Liver (tissue), 9 donors: ENCODE data around the gene MAP6. TPM values are rescaled to one million over a fixed set of nuclear protein-coding genes. Genes with fewer than 3 reads are reported as not detected.

Experiments
- DNase-seq: peaks from one replicate; pipeline ENCODE4 v3.0.0-alpha.2; 2017; ENCODE audit warnings: low spot score
- H3K27ac ChIP-seq, 2 donors: one replicate each; pipeline ENCODE4 v1.7.0; 2013; ENCODE audit warnings: inconsistent platforms in 2 of 2, low read length in 2 of 2, control low read depth in 1 of 2, low read depth in 1 of 2, mild to moderate bottlenecking in 1 of 2
- H3K27me3 ChIP-seq, 4 donors: one replicate each; pipeline versions ENCODE4 v1.6.1 to v1.7.0; 2013; ENCODE audit warnings: low read length in 3 of 4, inconsistent platforms in 1 of 4, mild to moderate bottlenecking in 1 of 4, moderate library complexity in 1 of 4; ENCODE audit not compliant: control insufficient read depth in 4 of 4, insufficient read depth in 4 of 4
- H3K36me3 ChIP-seq, 4 donors: one replicate each; pipeline versions ENCODE4 v1.6.1 to v1.7.0; 2013; ENCODE audit warnings: low read length in 3 of 4, mild to moderate bottlenecking in 3 of 4, low read depth in 1 of 4, moderate library complexity in 1 of 4; ENCODE audit not compliant: control insufficient read depth in 4 of 4, insufficient read depth in 3 of 4
- H3K4me1 ChIP-seq, 4 donors: one replicate each; pipeline versions ENCODE4 v1.6.1 to v1.7.0; 2013; ENCODE audit warnings: low read length in 3 of 4, mild to moderate bottlenecking in 3 of 4, moderate library complexity in 1 of 4; ENCODE audit not compliant: control insufficient read depth in 4 of 4, insufficient read depth in 4 of 4
- H3K4me3 ChIP-seq, 3 donors: one replicate each; pipeline versions ENCODE4 v1.6.1 to v1.7.0; 2013; ENCODE audit warnings: low read length in 3 of 3, control low read depth in 1 of 3, low read depth in 1 of 3, mild to moderate bottlenecking in 1 of 3
- H3K9ac ChIP-seq, 2 donors: one replicate each; pipeline ENCODE4 v1.7.0; 2013; ENCODE audit warnings: low read length in 2 of 2, mild to moderate bottlenecking in 2 of 2, moderate library complexity in 2 of 2, control low read depth in 1 of 2, low read depth in 1 of 2
- H3K9me3 ChIP-seq, 4 donors: one replicate each; pipeline versions ENCODE4 v1.6.1 to v1.7.0; 2013; ENCODE audit warnings: low read length in 3 of 4; ENCODE audit not compliant: control insufficient read depth in 4 of 4
- EGR1 ChIP-seq, 2 donors: IDR thresholded peaks; 2 replicates each; pipeline ENCODE4 v1.6.1; 2016 to 2018; ENCODE audit warnings: antibody characterized with exemption in 2 of 2, low read depth in 2 of 2
- FOXA1 ChIP-seq: IDR thresholded peaks from 2 replicates; pipeline ENCODE4 v1.6.1; 2016; ENCODE audit warnings: antibody characterized with exemption
- FOXA2 ChIP-seq: IDR thresholded peaks from 2 replicates; pipeline ENCODE4 v1.6.1; 2016; ENCODE audit warnings: antibody characterized with exemption
- GABPA ChIP-seq, 2 donors: IDR thresholded peaks in 1 of 2; conservative IDR thresholded peaks in 1 of 2; 2 replicates each; pipeline ENCODE4 v1.6.1; 2016; ENCODE audit warnings: antibody characterized with exemption in 2 of 2, mild to moderate bottlenecking in 1 of 2, moderate library complexity in 1 of 2
- HNF4A ChIP-seq, 2 donors: conservative IDR thresholded peaks; 2 replicates each; pipeline ENCODE4 v1.6.1; 2016; ENCODE audit warnings: antibody characterized with exemption in 2 of 2, mild to moderate bottlenecking in 2 of 2
- HNF4G ChIP-seq: IDR thresholded peaks from 2 replicates; pipeline ENCODE4 v1.6.1; 2016; ENCODE audit warnings: antibody characterized with exemption
- JUND ChIP-seq, 2 donors: IDR thresholded peaks; 2 replicates each; pipeline ENCODE4 v1.6.1; 2016; ENCODE audit warnings: antibody characterized with exemption in 2 of 2
- NR2F2 ChIP-seq: IDR thresholded peaks from 2 replicates; pipeline ENCODE4 v1.6.1; 2016; ENCODE audit warnings: antibody characterized with exemption
- RAD21 ChIP-seq, 2 donors: IDR thresholded peaks; 2 replicates each; pipeline ENCODE4 v1.6.1; 2016; ENCODE audit warnings: antibody characterized with exemption in 2 of 2, mild to moderate bottlenecking in 2 of 2
- RXRA ChIP-seq, 2 donors: IDR thresholded peaks; 2 replicates each; pipeline ENCODE4 v1.6.1; 2017 to 2018; ENCODE audit warnings: antibody characterized with exemption in 2 of 2, mild to moderate bottlenecking in 1 of 2
- SP1 ChIP-seq: IDR thresholded peaks from 2 replicates; pipeline ENCODE4 v1.6.1; 2018; ENCODE audit warnings: antibody characterized with exemption, mild to moderate bottlenecking
- TAF1 ChIP-seq: conservative IDR thresholded peaks from 2 replicates; pipeline ENCODE4 v1.6.1; 2016; ENCODE audit warnings: antibody characterized with exemption, mild to moderate bottlenecking
- YY1 ChIP-seq: IDR thresholded peaks from 2 replicates; pipeline ENCODE4 v1.6.1; 2016; ENCODE audit warnings: antibody characterized with exemption, mild to moderate bottlenecking
- WGBS: extraction: QIAGEN DNeasy Blood & Tissue Kit; methylation state at CpG from one replicate; pipeline ENCODE4 v1.1.7; 2013; 5-methylcytosine and 5-hydroxymethylcytosine counted together
- polyA plus RNA-seq, 2 donors: library from polyadenylated mRNA; stranded (reverse) in 1 of 2; unstranded in 1 of 2; fragments of 200-250 nt in 1 of 2; fragments of >200 nt in 1 of 2; fragmentation: Nextera tagmentation in 1 of 2; extraction: Ambion mirVana in 1 of 2; gene quantifications; one replicate each; pipeline versions ENCODE4 v1.2.1 to v1.2.3, GENCODE V29; 2013 to 2015
- total RNA-seq, 2 donors: library from RNA; depleted of rRNA; stranded (reverse); fragments of >200 nt; gene quantifications; one replicate each; pipeline ENCODE4 v1.2.3, GENCODE V29; 2014
- TF ChIP-seq, protein P1 (sequence below): IDR thresholded peaks from 2 replicates; pipeline ENCODE4 v1.6.1; 2016; ENCODE audit warnings: antibody characterized with exemption
- TF ChIP-seq, protein P2 (sequence below): IDR thresholded peaks from 2 replicates; pipeline ENCODE4 v1.6.1; 2016; ENCODE audit warnings: antibody characterized with exemption
- TF ChIP-seq, protein P3 (sequence below): fragments of 150-350 bp; IDR thresholded peaks from 2 replicates; pipeline ENCODE4 v1.5.1; 2017; ENCODE audit warnings: improper control_type of control experiment, low read depth, low read length; ENCODE audit not compliant: missing input control
- TF ChIP-seq, protein P4 (sequence below): IDR thresholded peaks from 2 replicates; pipeline ENCODE4 v1.6.1; 2016; ENCODE audit warnings: antibody characterized with exemption
- TF ChIP-seq, protein P5 (sequence below): IDR thresholded peaks from 2 replicates; pipeline ENCODE4 v1.6.1; 2016; ENCODE audit warnings: antibody characterized with exemption, mild to moderate bottlenecking
- donor health status: healthy.
- donor health status: healthy.
- donor health status: healthy.
- donor health status: healthy.
- donor health status: healthy.

The MAP6 gene
- total and polyA plus RNA-seq, 4 donors, result 0.22 to 0.36 (median 0.24) TPM

DNA sequence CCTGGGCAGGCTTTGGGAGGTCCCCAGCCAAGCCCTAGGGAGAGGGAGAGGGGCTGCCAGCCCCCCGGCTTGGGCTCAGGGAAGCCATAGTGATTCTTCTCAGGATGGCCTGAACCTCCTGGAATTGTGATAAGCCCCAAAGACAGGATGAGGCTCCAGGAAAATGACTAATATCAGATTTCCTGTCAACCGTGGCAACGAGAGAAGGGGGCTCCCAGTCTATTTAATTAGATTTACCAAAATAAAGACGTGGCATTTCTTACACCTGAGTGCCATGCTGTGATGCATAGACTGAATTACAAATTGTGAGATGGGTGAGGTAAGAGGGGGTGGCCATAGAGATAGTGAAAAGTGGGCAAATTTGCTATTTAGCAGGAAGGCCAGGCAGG lies 86.3 kb downstream of the MAP6 start:
- H3K9me3 ChIP-seq, result no peaks in the 10 kb centered on the region
- no peak overlapping the region for H3K4me3 ChIP-seq
- H3K9ac ChIP-seq, result peak overlapping the region in 1 of 2 donors; percentile 56
- no peaks in the 10 kb centered on the region for H3K27me3 ChIP-seq
- TF ChIP-seq, protein P1, sequence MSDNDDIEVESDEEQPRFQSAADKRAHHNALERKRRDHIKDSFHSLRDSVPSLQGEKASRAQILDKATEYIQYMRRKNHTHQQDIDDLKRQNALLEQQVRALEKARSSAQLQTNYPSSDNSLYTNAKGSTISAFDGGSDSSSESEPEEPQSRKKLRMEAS, result no peak
- TF ChIP-seq, protein P2, sequence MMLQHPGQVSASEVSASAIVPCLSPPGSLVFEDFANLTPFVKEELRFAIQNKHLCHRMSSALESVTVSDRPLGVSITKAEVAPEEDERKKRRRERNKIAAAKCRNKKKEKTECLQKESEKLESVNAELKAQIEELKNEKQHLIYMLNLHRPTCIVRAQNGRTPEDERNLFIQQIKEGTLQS, result no peak
- TF ChIP-seq SP1 (no peak), EGR1 (IDR thresholded peaks at IDR 0.05; ENCODE audit: low read depth in 2 of 2) (no peak), JUND (IDR thresholded peaks at IDR 0.05) (no peak), RAD21 (IDR thresholded peaks at IDR 0.05) (no peak), YY1 (no peak), GABPA (IDR thresholded peaks at IDR 0.05 in 1 of 2, conservative IDR thresholded peaks at IDR 0.05 in 1 of 2) (no peak), RXRA (IDR thresholded peaks at IDR 0.05) (no peak), NR2F2 (no peak), FOXA2 (no peak), TAF1 (no peak), HNF4G (no peak), FOXA1 (no peak)
- TF ChIP-seq, protein P3, sequence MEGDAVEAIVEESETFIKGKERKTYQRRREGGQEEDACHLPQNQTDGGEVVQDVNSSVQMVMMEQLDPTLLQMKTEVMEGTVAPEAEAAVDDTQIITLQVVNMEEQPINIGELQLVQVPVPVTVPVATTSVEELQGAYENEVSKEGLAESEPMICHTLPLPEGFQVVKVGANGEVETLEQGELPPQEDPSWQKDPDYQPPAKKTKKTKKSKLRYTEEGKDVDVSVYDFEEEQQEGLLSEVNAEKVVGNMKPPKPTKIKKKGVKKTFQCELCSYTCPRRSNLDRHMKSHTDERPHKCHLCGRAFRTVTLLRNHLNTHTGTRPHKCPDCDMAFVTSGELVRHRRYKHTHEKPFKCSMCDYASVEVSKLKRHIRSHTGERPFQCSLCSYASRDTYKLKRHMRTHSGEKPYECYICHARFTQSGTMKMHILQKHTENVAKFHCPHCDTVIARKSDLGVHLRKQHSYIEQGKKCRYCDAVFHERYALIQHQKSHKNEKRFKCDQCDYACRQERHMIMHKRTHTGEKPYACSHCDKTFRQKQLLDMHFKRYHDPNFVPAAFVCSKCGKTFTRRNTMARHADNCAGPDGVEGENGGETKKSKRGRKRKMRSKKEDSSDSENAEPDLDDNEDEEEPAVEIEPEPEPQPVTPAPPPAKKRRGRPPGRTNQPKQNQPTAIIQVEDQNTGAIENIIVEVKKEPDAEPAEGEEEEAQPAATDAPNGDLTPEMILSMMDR, result no peak
- TF ChIP-seq, protein P4, sequence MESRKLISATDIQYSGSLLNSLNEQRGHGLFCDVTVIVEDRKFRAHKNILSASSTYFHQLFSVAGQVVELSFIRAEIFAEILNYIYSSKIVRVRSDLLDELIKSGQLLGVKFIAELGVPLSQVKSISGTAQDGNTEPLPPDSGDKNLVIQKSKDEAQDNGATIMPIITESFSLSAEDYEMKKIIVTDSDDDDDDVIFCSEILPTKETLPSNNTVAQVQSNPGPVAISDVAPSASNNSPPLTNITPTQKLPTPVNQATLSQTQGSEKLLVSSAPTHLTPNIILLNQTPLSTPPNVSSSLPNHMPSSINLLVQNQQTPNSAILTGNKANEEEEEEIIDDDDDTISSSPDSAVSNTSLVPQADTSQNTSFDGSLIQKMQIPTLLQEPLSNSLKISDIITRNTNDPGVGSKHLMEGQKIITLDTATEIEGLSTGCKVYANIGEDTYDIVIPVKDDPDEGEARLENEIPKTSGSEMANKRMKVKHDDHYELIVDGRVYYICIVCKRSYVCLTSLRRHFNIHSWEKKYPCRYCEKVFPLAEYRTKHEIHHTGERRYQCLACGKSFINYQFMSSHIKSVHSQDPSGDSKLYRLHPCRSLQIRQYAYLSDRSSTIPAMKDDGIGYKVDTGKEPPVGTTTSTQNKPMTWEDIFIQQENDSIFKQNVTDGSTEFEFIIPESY, result no peak
- TF ChIP-seq, protein P5, sequence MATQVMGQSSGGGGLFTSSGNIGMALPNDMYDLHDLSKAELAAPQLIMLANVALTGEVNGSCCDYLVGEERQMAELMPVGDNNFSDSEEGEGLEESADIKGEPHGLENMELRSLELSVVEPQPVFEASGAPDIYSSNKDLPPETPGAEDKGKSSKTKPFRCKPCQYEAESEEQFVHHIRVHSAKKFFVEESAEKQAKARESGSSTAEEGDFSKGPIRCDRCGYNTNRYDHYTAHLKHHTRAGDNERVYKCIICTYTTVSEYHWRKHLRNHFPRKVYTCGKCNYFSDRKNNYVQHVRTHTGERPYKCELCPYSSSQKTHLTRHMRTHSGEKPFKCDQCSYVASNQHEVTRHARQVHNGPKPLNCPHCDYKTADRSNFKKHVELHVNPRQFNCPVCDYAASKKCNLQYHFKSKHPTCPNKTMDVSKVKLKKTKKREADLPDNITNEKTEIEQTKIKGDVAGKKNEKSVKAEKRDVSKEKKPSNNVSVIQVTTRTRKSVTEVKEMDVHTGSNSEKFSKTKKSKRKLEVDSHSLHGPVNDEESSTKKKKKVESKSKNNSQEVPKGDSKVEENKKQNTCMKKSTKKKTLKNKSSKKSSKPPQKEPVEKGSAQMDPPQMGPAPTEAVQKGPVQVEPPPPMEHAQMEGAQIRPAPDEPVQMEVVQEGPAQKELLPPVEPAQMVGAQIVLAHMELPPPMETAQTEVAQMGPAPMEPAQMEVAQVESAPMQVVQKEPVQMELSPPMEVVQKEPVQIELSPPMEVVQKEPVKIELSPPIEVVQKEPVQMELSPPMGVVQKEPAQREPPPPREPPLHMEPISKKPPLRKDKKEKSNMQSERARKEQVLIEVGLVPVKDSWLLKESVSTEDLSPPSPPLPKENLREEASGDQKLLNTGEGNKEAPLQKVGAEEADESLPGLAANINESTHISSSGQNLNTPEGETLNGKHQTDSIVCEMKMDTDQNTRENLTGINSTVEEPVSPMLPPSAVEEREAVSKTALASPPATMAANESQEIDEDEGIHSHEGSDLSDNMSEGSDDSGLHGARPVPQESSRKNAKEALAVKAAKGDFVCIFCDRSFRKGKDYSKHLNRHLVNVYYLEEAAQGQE, result no peak
- H3K4me1 ChIP-seq, result peaks cover 0 to 7% (median 3%) of the 10 kb centered on the region in 4 donors
- no peak for DNase-seq
- no peaks in the 10 kb centered on the region for H3K36me3 ChIP-seq
- peak overlapping the region; percentile 80 to 85 for H3K27ac ChIP-seq
- 55% methylated on average over 4 of the region's 4 CpGs for WGBS

DNA sequence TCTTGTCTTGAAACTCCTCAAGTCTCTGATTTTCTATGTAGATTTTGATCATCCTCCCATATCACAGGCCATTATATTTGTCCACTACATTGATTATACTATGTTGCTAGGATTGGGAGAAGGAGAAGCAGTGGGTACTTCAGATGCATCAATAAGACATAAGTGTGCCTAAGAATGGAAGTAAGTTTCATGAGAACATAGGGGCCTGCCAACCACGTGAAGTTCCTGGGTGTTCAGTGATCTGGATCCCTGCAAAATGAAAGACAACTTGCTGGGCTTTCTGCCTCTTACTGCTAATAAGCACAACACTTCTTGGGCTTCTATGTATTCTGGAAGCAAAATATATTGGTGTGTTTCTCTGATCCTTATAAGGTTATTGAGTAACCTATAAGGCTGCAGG lies 89.0 kb downstream of the MAP6 start:
- Histone ChIP-seq H3K4me3 (no peak overlapping the region), H3K27me3 (no peaks in the 10 kb centered on the region), H3K27ac (no peak overlapping the region), H3K4me1 (peaks cover 0 to 7% (median 3%) of the 10 kb centered on the region in 4 donors), H3K36me3 (no peaks in the 10 kb centered on the region), H3K9ac (no peak overlapping the region), H3K9me3 (no peaks in the 10 kb centered on the region)
- 85% methylated on average over 1 of the region's 1 CpG for WGBS
- no peak for DNase-seq
- TF ChIP-seq, protein P5, result no peak
- no peak for TF ChIP-seq GABPA (IDR thresholded peaks at IDR 0.05 in 1 of 2, conservative IDR thresholded peaks at IDR 0.05 in 1 of 2)
- TF ChIP-seq, protein P2, result no peak
- no peak for TF ChIP-seq TAF1
- TF ChIP-seq EGR1 (IDR thresholded peaks at IDR 0.05; ENCODE audit: low read depth in 2 of 2), result no peak
- TF ChIP-seq HNF4G, result no peak
- no peak for TF ChIP-seq RAD21 (IDR thresholded peaks at IDR 0.05)
- TF ChIP-seq, protein P4, result no peak
- no peak for TF ChIP-seq RXRA (IDR thresholded peaks at IDR 0.05)
- TF ChIP-seq HNF4A (conservative IDR thresholded peaks at IDR 0.05), result no peak
- no peak for TF ChIP-seq JUND (IDR thresholded peaks at IDR 0.05)
- TF ChIP-seq FOXA1, result no peak
